Small intestine (tissue), 7 donors: ENCODE measurements around the gene TMEM165. TPM values are rescaled to one million over a fixed set of nuclear protein-coding genes. Genes with fewer than 3 reads are reported as not detected.

ENCODE experiments used
- DNase-seq, 2 donors: peaks; one replicate each; pipeline versions ENCODE4 v3.0.0 to v3.0.0-alpha.2; 2013
- FAIRE-seq: peaks from 2 replicates; lab custom pipeline; 2012; peaks lifted over from hg19 to GRCh38; lab: Jason Lieb, UNC
- H3K27ac ChIP-seq, 3 donors: one replicate each; pipeline ENCODE4 v1.5.1; 2013; ENCODE audit warnings: low read length in 2 of 3, mild to moderate bottlenecking in 2 of 3, control low read depth in 1 of 3, inconsistent platforms in 1 of 3, low read depth in 1 of 3, moderate library complexity in 1 of 3
- H3K27me3 ChIP-seq, 3 donors: one replicate each; pipeline ENCODE4 v1.6.1; 2013; ENCODE audit warnings: low read length in 3 of 3, inconsistent platforms in 1 of 3; ENCODE audit not compliant: control insufficient read depth in 3 of 3, insufficient read depth in 3 of 3
- H3K36me3 ChIP-seq, 3 donors: one replicate each; pipeline ENCODE4 v1.6.1; 2013; ENCODE audit warnings: low read length in 3 of 3, inconsistent platforms in 1 of 3, low read depth in 1 of 3, mild to moderate bottlenecking in 1 of 3, moderate library complexity in 1 of 3; ENCODE audit not compliant: control insufficient read depth in 3 of 3, insufficient read depth in 2 of 3
- H3K4me1 ChIP-seq, 3 donors: one replicate each; pipeline ENCODE4 v1.6.1; 2013; ENCODE audit warnings: low read length in 2 of 3, inconsistent platforms in 1 of 3, low read depth in 1 of 3, mild to moderate bottlenecking in 1 of 3, moderate library complexity in 1 of 3; ENCODE audit not compliant: control insufficient read depth in 3 of 3, insufficient read depth in 2 of 3
- H3K4me3 ChIP-seq, 3 donors: one replicate each; pipeline ENCODE4 v1.5.1; 2013; ENCODE audit warnings: low read length in 3 of 3, control low read depth in 1 of 3, inconsistent platforms in 1 of 3, low read depth in 1 of 3, mild to moderate bottlenecking in 1 of 3, moderate library complexity in 1 of 3
- H3K9me3 ChIP-seq, 2 donors: one replicate each; pipeline ENCODE4 v1.6.1; 2013; ENCODE audit warnings: low read depth in 1 of 2, low read length in 1 of 2; ENCODE audit not compliant: control insufficient read depth in 2 of 2, insufficient read depth in 1 of 2
- WGBS, 3 donors: extraction: QIAGEN DNeasy Blood & Tissue Kit; methylation state at CpG; one replicate each; pipeline ENCODE4 v1.1.7; 2013; 5-methylcytosine and 5-hydroxymethylcytosine counted together
- polyA plus RNA-seq, 4 donors: library from polyadenylated mRNA; stranded (reverse) in 3 of 4; unstranded in 1 of 4; fragments of 200-250 nt in 3 of 4; fragments of 120-200 nt in 1 of 4; gene quantifications; one replicate each; pipeline versions ENCODE4 v1.2.1 to v1.2.3, GENCODE V29; 2013
- donor health status: healthy with polysubstance abuse.
- donor health status: control.
- donor health status: control.
- donor health status: Bipolar disorder and iron deficiency.
- donor health status: healthy.

The TMEM165 gene
- polyA plus RNA-seq, 4 donors: 26.7 to 52.4 (median 36.6) TPM

GRCh38 chr4:55411621-55412020 is 15.9 kb downstream of the TMEM165 start:
- Histone ChIP-seq H3K4me3 (no peak overlapping the region), H3K36me3 (peaks cover 0 to 29% (median 7%) of the 10 kb centered on the region in 3 donors), H3K4me1 (no peaks in the 10 kb centered on the region), H3K27me3 (no peaks in the 10 kb centered on the region), H3K9me3 (no peaks in the 10 kb centered on the region), H3K27ac (no peak overlapping the region)
- 40 to 75% (median 57%) methylated on average over 6 of the region's 6 CpGs for WGBS, 3 donors
- FAIRE-seq (no peak), DNase-seq (peak in 1 of 2 donors; percentile 63)

- Histone ChIP-seq H3K4me1 (no peaks in the 10 kb centered on the region), H3K4me3 (no peak overlapping the region), H3K9me3 (no peaks in the 10 kb centered on the region), H3K36me3 (peaks cover 7 to 47% (median 17%) of the 10 kb centered on the region in 3 donors), H3K27ac (no peak overlapping the region), H3K27me3 (no peaks in the 10 kb centered on the region)
- WGBS, 3 donors: 83 to 90% (median 89%) methylated on average over 3 of the region's 3 CpGs
- DNase-seq: no peak
- no peak for FAIRE-seq
Measured at GRCh38 chr4:55416176-55416575, 20.4 kb downstream of the TMEM165 start.

GRCh38 chr4:55424791-55425190 is 29.0 kb downstream of the TMEM165 start:
- H3K4me1 ChIP-seq: no peaks in the 10 kb centered on the region
- H3K4me3 ChIP-seq: no peak overlapping the region
- no peaks in the 10 kb centered on the region for H3K27me3 ChIP-seq
- H3K9me3 ChIP-seq: no peaks in the 10 kb centered on the region
- DNase-seq: no peak
- H3K36me3 ChIP-seq: peaks cover 12 to 46% (median 12%) of the 10 kb centered on the region in 3 donors
- FAIRE-seq: no peak
- WGBS, 3 donors: 87 to 92% (median 91%) methylated on average over 3 of the region's 3 CpGs
- no peak overlapping the region for H3K27ac ChIP-seq

GRCh38 chr4:55431710-55432336 is 36.1 kb downstream of the TMEM165 start:
- WGBS, 3 donors: 77 to 88% (median 78%) methylated on average over 6 of the region's 6 CpGs
- H3K4me3 ChIP-seq: no peak overlapping the region
- H3K4me1 ChIP-seq: no peaks in the 10 kb centered on the region
- no peak overlapping the region for H3K27ac ChIP-seq
- DNase-seq (no peak), FAIRE-seq (no peak)
- H3K9me3 ChIP-seq: no peaks in the 10 kb centered on the region
- no peaks in the 10 kb centered on the region for H3K27me3 ChIP-seq
- peaks cover 0 to 14% (median 10%) of the 10 kb centered on the region in 3 donors for H3K36me3 ChIP-seq

GRCh38 chr4:55435141-55435841 is 39.5 kb downstream of the TMEM165 start:
- 37 to 55% (median 53%) methylated on average over 3 of the region's 3 CpGs for WGBS, 3 donors
- Histone ChIP-seq H3K9me3 (no peaks in the 10 kb centered on the region), H3K27me3 (no peaks in the 10 kb centered on the region), H3K4me3 (no peak overlapping the region), H3K27ac (no peak overlapping the region), H3K36me3 (peaks cover 0 to 10% (median 9%) of the 10 kb centered on the region in 3 donors), H3K4me1 (peaks cover 0 to 19% (median 2%) of the 10 kb centered on the region in 3 donors)
- DNase-seq (peak; percentile 8 to 33), FAIRE-seq (no peak)

- H3K27me3 ChIP-seq: no peaks in the 10 kb centered on the region
- H3K27ac ChIP-seq: peak overlapping the region in 2 of 3 donors; percentile 20 to 91
- DNase-seq (peak; percentile 83 to 95), FAIRE-seq (no peak)
- peaks cover 0 to 12% (median 5%) of the 10 kb centered on the region in 3 donors for H3K36me3 ChIP-seq
- no peaks in the 10 kb centered on the region for H3K9me3 ChIP-seq
- peaks cover 0 to 19% (median 2%) of the 10 kb centered on the region in 3 donors for H3K4me1 ChIP-seq
- WGBS, 3 donors: 26 to 60% (median 41%) methylated on average over 5 of the region's 5 CpGs
- no peak overlapping the region for H3K4me3 ChIP-seq
Measured at GRCh38 chr4:55437356-55437796, 41.6 kb downstream of the TMEM165 start.

- H3K27me3 ChIP-seq: no peaks in the 10 kb centered on the region
- 51 to 61% (median 52%) methylated on average over 3 of the region's 3 CpGs for WGBS, 3 donors
- DNase-seq (no peak), FAIRE-seq (no peak)
- H3K36me3 ChIP-seq: peaks cover 0 to 10% (median under 1%) of the 10 kb centered on the region in 3 donors
- no peak overlapping the region for H3K4me3 ChIP-seq
- H3K9me3 ChIP-seq: no peaks in the 10 kb centered on the region
- H3K4me1 ChIP-seq: peaks cover 0 to 19% (median 2%) of the 10 kb centered on the region in 3 donors
- H3K27ac ChIP-seq: peak overlapping the region; percentile 73 to 91 (median 81)
Measured at GRCh38 chr4:55437823-55438222, 42.1 kb downstream of the TMEM165 start.

GRCh38 chr4:55438314-55438713 is 42.6 kb downstream of the TMEM165 start:
- H3K27me3 ChIP-seq: no peaks in the 10 kb centered on the region
- no peak overlapping the region for H3K4me3 ChIP-seq
- no peak for FAIRE-seq
- WGBS, 3 donors: 32 to 76% (median 56%) methylated on average over 2 of the region's 2 CpGs
- DNase-seq: peak; percentile 83 to 85
- no peaks in the 10 kb centered on the region for H3K9me3 ChIP-seq
- H3K4me1 ChIP-seq: peaks cover 0 to 19% (median 2%) of the 10 kb centered on the region in 3 donors
- H3K36me3 ChIP-seq: peaks cover 0 to 14% (median 0%) of the 10 kb centered on the region in 3 donors
- H3K27ac ChIP-seq: peak overlapping the region; percentile 73 to 91 (median 81)
